ENCODE measurements around the gene R3HDM2. TPM values are rescaled to one million over a fixed set of nuclear protein-coding genes. Genes with fewer than 3 reads are reported as not detected.
"Not testable (repeated sequence)": the region's sequence is repeated elsewhere in the genome, so short reads cannot be mapped to it uniquely, and the experiment has no call there.

R3HDM2 gene
- total RNA-seq, 2 experiments from 2014 or later = 25.8 to 47.2 TPM

DNA sequence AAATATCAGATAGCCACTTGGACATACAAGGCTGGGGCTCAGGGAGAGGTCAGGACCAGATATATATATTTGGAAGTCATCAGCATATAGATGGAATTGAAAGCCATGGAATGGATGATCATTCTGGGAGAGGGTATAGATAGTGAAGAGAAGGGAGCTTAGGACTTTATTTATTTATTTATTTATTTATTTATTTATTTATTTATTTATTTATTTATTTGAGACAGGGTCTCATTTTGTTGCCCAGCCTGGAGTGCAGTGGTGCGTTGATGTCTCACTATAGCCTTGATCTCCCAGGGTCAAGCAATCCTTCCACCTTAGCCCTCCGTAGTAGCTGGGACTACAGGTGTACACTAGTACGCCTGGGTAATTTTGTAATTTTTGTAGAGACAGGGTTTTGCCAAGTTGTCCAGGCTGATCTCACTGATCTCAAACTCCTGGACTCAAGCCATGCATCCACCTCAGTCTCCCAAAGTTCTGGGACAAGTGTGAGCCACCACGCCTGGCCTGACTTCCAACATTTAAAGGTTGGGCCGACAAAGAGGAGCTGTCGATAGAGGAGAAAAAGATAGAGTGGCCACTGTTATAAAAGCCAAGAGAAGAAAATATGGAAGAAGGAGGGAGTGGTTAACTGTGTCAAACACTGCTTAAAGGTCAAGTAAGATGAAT, 15.6 kb upstream of the R3HDM2 start:
- Histone ChIP-seq H3K9me3 (ENCODE audit: low read length) (no peaks in the 10 kb centered on the region), H3K4me2 (ENCODE audit: low read length) (no peak overlapping the region), H3K9me2 (ENCODE audit: insufficient read depth, low read length) (no peaks in the 10 kb centered on the region), H4K20me1 (ENCODE audit: insufficient read depth, low read length) (no peaks in the 10 kb centered on the region), H3K27ac (ENCODE audit: low read depth, low read length, poor library complexity, severe bottlenecking) (no peak overlapping the region), H3K79me2 (ENCODE audit: insufficient read depth, low read depth, low read length) (no peaks in the 10 kb centered on the region), H2AFZ (ENCODE audit: low read length) (no peak overlapping the region), H3K36me3 (ENCODE audit: insufficient read depth, low read length) (no peaks in the 10 kb centered on the region), H3K4me1 (ENCODE audit: insufficient read depth, low read length, poor library complexity, severe bottlenecking) (no peaks in the 10 kb centered on the region), H3K4me3 (ENCODE audit: low read depth, low read length, poor library complexity, severe bottlenecking) (no peak overlapping the region)
- ChIA-PET CTCF (ENCODE audit: unreplicated experiment) (no interaction called here), POLR2A (interaction anchor here (0.6 to 0.9 kb wide), 3 partner anchors 9 to 1708 kb away, joined by 3 read pairs; partner anchors contain the start of gene INHBE)
- intact Hi-C loops (cut with micrococcal nuclease; ENCODE audit: unreplicated experiment) = no loop called here
- TF ChIP-seq, protein P1, sequence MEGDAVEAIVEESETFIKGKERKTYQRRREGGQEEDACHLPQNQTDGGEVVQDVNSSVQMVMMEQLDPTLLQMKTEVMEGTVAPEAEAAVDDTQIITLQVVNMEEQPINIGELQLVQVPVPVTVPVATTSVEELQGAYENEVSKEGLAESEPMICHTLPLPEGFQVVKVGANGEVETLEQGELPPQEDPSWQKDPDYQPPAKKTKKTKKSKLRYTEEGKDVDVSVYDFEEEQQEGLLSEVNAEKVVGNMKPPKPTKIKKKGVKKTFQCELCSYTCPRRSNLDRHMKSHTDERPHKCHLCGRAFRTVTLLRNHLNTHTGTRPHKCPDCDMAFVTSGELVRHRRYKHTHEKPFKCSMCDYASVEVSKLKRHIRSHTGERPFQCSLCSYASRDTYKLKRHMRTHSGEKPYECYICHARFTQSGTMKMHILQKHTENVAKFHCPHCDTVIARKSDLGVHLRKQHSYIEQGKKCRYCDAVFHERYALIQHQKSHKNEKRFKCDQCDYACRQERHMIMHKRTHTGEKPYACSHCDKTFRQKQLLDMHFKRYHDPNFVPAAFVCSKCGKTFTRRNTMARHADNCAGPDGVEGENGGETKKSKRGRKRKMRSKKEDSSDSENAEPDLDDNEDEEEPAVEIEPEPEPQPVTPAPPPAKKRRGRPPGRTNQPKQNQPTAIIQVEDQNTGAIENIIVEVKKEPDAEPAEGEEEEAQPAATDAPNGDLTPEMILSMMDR (conservative IDR thresholded peaks at IDR 0.05; ENCODE audit: low read length) = no peak
- TF ChIP-seq EZH2phosphoT487 (IDR thresholded peaks at IDR 0.05; ENCODE audit: borderline replicate concordance, low read depth, low read length) = no peak
- DNase-seq (ENCODE audit: low spot score) = no peak
- no TSS peak for BruUV-seq (replicated peaks)

DNA sequence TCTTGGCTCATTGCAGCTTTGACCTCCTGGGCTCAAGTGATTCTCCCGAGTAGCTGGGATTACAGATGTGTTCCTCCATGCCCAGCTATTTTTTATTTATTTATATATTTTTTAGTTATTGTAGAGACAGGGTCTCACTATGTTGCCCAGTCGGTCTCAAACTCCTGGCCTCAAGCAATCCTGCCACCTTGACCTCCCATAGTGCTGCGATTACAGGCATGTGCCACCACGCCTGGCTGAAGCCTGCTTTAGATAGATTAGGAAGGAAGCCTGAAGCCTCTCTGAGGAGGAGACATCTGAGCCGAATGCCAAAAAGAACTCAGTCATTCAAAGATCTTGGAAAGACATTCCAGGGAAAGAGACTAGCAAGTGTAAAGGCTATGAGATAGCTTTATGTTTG, 13.9 kb upstream of the R3HDM2 start:
- Histone ChIP-seq H3K36me3 (ENCODE audit: insufficient read depth, low read length) (no peaks in the 10 kb centered on the region), H3K4me1 (ENCODE audit: insufficient read depth, low read length, poor library complexity, severe bottlenecking) (no peaks in the 10 kb centered on the region), H3K27ac (ENCODE audit: low read depth, low read length, poor library complexity, severe bottlenecking) (no peak overlapping the region), H2AFZ (ENCODE audit: low read length) (no peak overlapping the region), H3K4me3 (ENCODE audit: low read depth, low read length, poor library complexity, severe bottlenecking) (no peak overlapping the region), H3K79me2 (ENCODE audit: insufficient read depth, low read depth, low read length) (no peaks in the 10 kb centered on the region), H3K9me3 (ENCODE audit: low read length) (no peaks in the 10 kb centered on the region), H3K4me2 (ENCODE audit: low read length) (no peak overlapping the region), H4K20me1 (ENCODE audit: insufficient read depth, low read length) (no peaks in the 10 kb centered on the region), H3K9me2 (ENCODE audit: insufficient read depth, low read length) (no peaks in the 10 kb centered on the region)
- no peak for DNase-seq (ENCODE audit: low spot score)
- BruUV-seq (replicated peaks) = no TSS peak
- CTCF ChIA-PET (ENCODE audit: unreplicated experiment) = interaction anchor here (1.4 kb wide), 1 partner anchor 11 kb away, joined by 4 read pairs; the partner anchor contains the start of gene INHBE
- intact Hi-C loops (cut with micrococcal nuclease; ENCODE audit: unreplicated experiment) = no loop called here
- POLR2A ChIA-PET = interaction anchor here (1.3 kb wide), 1 partner anchor 12 kb away, joined by 3 read pairs; no protein-coding TSS in a partner anchor
- TF ChIP-seq, protein P1 (conservative IDR thresholded peaks at IDR 0.05; ENCODE audit: low read length) = no peak
- TF ChIP-seq EZH2phosphoT487 (IDR thresholded peaks at IDR 0.05; ENCODE audit: borderline replicate concordance, low read depth, low read length) = no peak

DNA sequence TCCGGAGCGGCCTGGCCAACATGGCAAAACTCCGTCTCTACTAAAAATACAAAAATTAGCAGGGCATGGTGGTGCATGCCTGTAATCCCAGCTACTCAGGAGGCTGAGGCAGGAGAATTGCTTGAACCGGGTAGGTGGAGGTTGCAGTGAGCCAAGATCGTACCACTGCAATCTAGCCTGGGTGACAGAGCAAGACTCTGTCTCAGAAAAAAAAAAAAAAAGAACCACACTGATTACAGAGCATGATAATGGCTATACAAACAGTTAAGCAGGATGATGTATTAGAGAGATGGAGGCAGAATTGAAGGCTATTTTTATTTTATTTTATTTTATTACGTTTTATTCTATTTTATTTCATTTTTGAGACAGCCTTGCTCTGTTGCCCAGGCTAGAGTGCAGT, 13.5 kb upstream of the R3HDM2 start:
- intact Hi-C loops (cut with micrococcal nuclease; ENCODE audit: unreplicated experiment); H3K4me1 ChIP-seq (ENCODE audit: insufficient read depth, low read length, poor library complexity, severe bottlenecking); H3K36me3 ChIP-seq (ENCODE audit: insufficient read depth, low read length); H3K27ac ChIP-seq (ENCODE audit: low read depth, low read length, poor library complexity, severe bottlenecking); H3K4me3 ChIP-seq (ENCODE audit: low read depth, low read length, poor library complexity, severe bottlenecking); H2AFZ ChIP-seq (ENCODE audit: low read length); DNase-seq (ENCODE audit: low spot score); H3K79me2 ChIP-seq (ENCODE audit: insufficient read depth, low read depth, low read length); H3K9me3 ChIP-seq (ENCODE audit: low read length); H3K4me2 ChIP-seq (ENCODE audit: low read length); BruUV-seq (replicated peaks); H3K9me2 ChIP-seq (ENCODE audit: insufficient read depth, low read length); H4K20me1 ChIP-seq (ENCODE audit: insufficient read depth, low read length): not testable (repeated sequence)
- ChIA-PET POLR2A (interaction anchor here (1.3 kb wide), 1 partner anchor 11 kb away, joined by 3 read pairs; no protein-coding TSS in a partner anchor), CTCF (ENCODE audit: unreplicated experiment) (interaction anchor here (0.5 kb wide), 1 partner anchor 11 kb away, joined by 14 read pairs; the partner anchor contains the start of gene INHBE)
